OCI-LY1 (cell line): Measurements from ENCODE around the gene TMEM229B.

ENCODE experiments used
- H2AFZ ChIP-seq: fragments of 200-600 bp; sonication (generic), shearing (Covaris generic); 2 replicates; pipeline ENCODE4 v1.6.0; 2014; ENCODE audit warnings: antibody characterized with exemption, mild to moderate bottlenecking, low read length
- H3F3A ChIP-seq: fragments of 200-600 bp; sonication (generic), shearing (Covaris generic); 2 replicates; pipeline ENCODE4 v1.6.0; 2014; ENCODE audit warnings: mild to moderate bottlenecking, antibody characterized with exemption, low read length, moderate library complexity; ENCODE audit not compliant: insufficient read depth
- H3K27ac ChIP-seq: fragments of 200-600 bp; sonication (generic); 2 replicates; pipeline ENCODE4 v1.5.1; 2014; ENCODE audit warnings: low read length, mixed run types, mild to moderate bottlenecking, low read depth; ENCODE audit not compliant: poor library complexity, severe bottlenecking
- H3K27me3 ChIP-seq: fragments of 200-600 bp; sonication (generic); 2 replicates; pipeline ENCODE4 v1.6.0; 2014; ENCODE audit warnings: antibody characterized with exemption, mild to moderate bottlenecking, low read length, moderate library complexity; ENCODE audit not compliant: insufficient read depth
- H3K36me3 ChIP-seq: fragments of 200-600 bp; sonication (generic); 2 replicates; pipeline ENCODE4 v1.6.1; 2014; ENCODE audit warnings: mild to moderate bottlenecking, antibody characterized with exemption, low read length, moderate library complexity, mixed read lengths; ENCODE audit not compliant: insufficient read depth
- H3K4me1 ChIP-seq: fragments of 200-600 bp; sonication (generic); 2 replicates; pipeline ENCODE4 v1.5.1; 2014; ENCODE audit warnings: mild to moderate bottlenecking, low read length, moderate library complexity; ENCODE audit not compliant: insufficient read depth, severe bottlenecking
- H3K4me2 ChIP-seq: fragments of 200-600 bp; sonication (generic), shearing (Covaris generic); 2 replicates; pipeline ENCODE4 v1.6.1; 2014; ENCODE audit warnings: low read length
- H3K4me3 ChIP-seq: fragments of 200-600 bp; sonication (generic); 2 replicates; pipeline ENCODE4 v1.5.1; 2014; ENCODE audit warnings: low read length, low read depth, mild to moderate bottlenecking, mixed read lengths; ENCODE audit not compliant: poor library complexity, severe bottlenecking
- H3K79me2 ChIP-seq: fragments of 200-600 bp; shearing (Covaris generic); 2 replicates; pipeline ENCODE4 v1.6.1; 2016; ENCODE audit warnings: mixed run types, low read length, mixed read lengths; ENCODE audit not compliant: insufficient read depth
- H3K9ac ChIP-seq: fragments of 200-600 bp; sonication (generic), shearing (Covaris generic); 2 replicates; pipeline ENCODE4 v1.6.1; 2014; ENCODE audit warnings: mild to moderate bottlenecking, low read length, mixed read lengths
- H3K9me2 ChIP-seq: fragments of 200-600 bp; sonication (generic), shearing (Covaris generic); 2 replicates; pipeline ENCODE4 v1.6.1; 2014; ENCODE audit warnings: low read depth, mild to moderate bottlenecking, low read length, mixed read lengths
- H3K9me3 ChIP-seq: fragments of 200-600 bp; shearing (Covaris generic); 2 replicates; pipeline ENCODE4 v1.6.1; 2014; ENCODE audit warnings: low read length, mixed read lengths
- H4K20me1 ChIP-seq: fragments of 200-600 bp; sonication (generic), shearing (Covaris generic); 2 replicates; pipeline ENCODE4 v1.6.0; 2016; ENCODE audit warnings: mild to moderate bottlenecking, low read length; ENCODE audit not compliant: insufficient read depth
- EZH2 ChIP-seq: fragments of 200-600 bp; sonication (generic), shearing (Covaris generic); IDR thresholded peaks from 2 replicates; pipeline ENCODE4 v1.8.0; 2017; ENCODE audit warnings: borderline replicate concordance, mixed run types, mild to moderate bottlenecking, antibody characterized with exemption, low read length, moderate library complexity, mixed read lengths
- TF ChIP-seq, protein P1 (sequence below): fragments of 200-600 bp; sonication (generic), shearing (Covaris generic); IDR thresholded peaks from 2 replicates; pipeline ENCODE4 v1.5.1; 2017; ENCODE audit warnings: mild to moderate bottlenecking, antibody characterized with exemption, low read length, moderate library complexity, mixed read lengths

The TMEM229B gene

DNA sequence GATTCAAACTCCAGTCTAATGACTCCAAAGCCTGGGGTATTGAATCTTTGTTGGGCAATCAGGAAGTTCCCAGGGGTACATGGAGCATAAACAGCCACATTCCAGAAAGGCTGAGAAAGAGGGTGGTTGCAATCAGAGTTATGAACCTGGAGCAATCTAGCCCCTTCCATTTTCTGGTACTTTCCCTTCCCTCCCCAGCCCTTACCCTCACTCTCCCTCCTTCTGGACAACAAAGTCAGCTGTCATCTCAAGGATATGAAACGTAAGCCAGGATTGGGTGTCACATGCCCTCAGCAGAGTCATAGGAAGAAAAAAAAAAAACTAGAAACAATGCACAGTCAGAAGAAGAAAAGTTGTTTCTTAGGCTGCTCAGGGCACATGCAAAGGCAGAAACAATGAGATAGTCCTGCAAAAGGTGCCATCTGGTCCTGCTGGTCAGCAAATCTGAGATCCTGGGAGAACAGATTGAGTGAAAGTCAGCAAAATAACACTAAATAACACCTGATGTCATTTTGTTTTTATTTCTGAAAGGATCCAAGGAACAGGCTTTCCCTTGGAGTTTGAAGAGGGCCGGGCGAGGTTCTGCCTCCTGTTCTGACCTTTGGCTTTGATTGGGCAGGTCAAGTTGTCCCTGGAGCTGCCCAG is 27.1 kb downstream of the TMEM229B start:
- TF ChIP-seq EZH2 = no peak
- TF ChIP-seq, protein P1, sequence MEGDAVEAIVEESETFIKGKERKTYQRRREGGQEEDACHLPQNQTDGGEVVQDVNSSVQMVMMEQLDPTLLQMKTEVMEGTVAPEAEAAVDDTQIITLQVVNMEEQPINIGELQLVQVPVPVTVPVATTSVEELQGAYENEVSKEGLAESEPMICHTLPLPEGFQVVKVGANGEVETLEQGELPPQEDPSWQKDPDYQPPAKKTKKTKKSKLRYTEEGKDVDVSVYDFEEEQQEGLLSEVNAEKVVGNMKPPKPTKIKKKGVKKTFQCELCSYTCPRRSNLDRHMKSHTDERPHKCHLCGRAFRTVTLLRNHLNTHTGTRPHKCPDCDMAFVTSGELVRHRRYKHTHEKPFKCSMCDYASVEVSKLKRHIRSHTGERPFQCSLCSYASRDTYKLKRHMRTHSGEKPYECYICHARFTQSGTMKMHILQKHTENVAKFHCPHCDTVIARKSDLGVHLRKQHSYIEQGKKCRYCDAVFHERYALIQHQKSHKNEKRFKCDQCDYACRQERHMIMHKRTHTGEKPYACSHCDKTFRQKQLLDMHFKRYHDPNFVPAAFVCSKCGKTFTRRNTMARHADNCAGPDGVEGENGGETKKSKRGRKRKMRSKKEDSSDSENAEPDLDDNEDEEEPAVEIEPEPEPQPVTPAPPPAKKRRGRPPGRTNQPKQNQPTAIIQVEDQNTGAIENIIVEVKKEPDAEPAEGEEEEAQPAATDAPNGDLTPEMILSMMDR = no peak
- H3K9me3 ChIP-seq = no peaks in the 10 kb centered on the region
- no peaks in the 10 kb centered on the region for H4K20me1 ChIP-seq
- no peak overlapping the region for H3K27ac ChIP-seq
- no peaks in the 10 kb centered on the region for H3K4me1 ChIP-seq
- no peaks in the 10 kb centered on the region for H3K27me3 ChIP-seq
- no peaks in the 10 kb centered on the region for H3K9me2 ChIP-seq
- no peak overlapping the region for H2AFZ ChIP-seq
- no peaks in the 10 kb centered on the region for H3K79me2 ChIP-seq
- no peaks in the 10 kb centered on the region for H3K36me3 ChIP-seq
- no peak overlapping the region for H3K9ac ChIP-seq
- no peak overlapping the region for H3K4me3 ChIP-seq
- no peaks in the 10 kb centered on the region for H3F3A ChIP-seq
- no peak overlapping the region for H3K4me2 ChIP-seq

- Histone ChIP-seq H3K27ac (no peak overlapping the region), H2AFZ (no peak overlapping the region), H3K36me3 (no peaks in the 10 kb centered on the region), H3K9ac (no peak overlapping the region), H3K27me3 (no peaks in the 10 kb centered on the region), H3K9me3 (no peaks in the 10 kb centered on the region), H3K4me3 (no peak overlapping the region), H3K79me2 (no peaks in the 10 kb centered on the region), H3K4me2 (no peak overlapping the region), H3K4me1 (no peaks in the 10 kb centered on the region), H3F3A (no peaks in the 10 kb centered on the region), H3K9me2 (no peaks in the 10 kb centered on the region), H4K20me1 (no peaks in the 10 kb centered on the region)
- TF ChIP-seq EZH2 = no peak
- TF ChIP-seq, protein P1 = no peak
Observed at GRCh38 chr14:67459336-67459735, 29.2 kb downstream of the TMEM229B start.

DNA sequence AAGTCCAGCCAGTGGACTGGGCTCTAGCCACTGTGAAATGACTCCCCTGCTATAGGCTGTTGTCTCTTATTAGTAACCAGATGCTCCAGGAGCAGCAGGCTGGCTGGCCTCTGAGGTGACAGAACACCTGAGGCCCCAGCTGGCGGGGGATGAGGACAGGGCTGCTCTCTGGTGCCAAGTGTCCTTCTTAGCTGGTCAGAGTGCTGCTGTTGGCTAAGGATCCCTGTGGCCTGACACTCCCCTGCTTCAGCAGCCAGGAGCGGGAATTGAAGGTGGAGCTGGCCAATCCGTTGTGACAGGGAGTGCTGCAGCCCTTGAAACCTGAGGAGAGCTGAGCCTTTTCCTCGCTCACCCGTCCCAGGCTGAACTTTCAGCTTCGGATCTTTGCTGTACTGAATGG is 30.7 kb downstream of the TMEM229B start:
- Histone ChIP-seq H3K9me3 (no peaks in the 10 kb centered on the region), H3K4me2 (no peak overlapping the region), H3K4me1 (no peaks in the 10 kb centered on the region), H4K20me1 (no peaks in the 10 kb centered on the region), H3K79me2 (no peaks in the 10 kb centered on the region), H3F3A (no peaks in the 10 kb centered on the region), H3K9me2 (no peaks in the 10 kb centered on the region), H3K9ac (no peak overlapping the region), H3K27me3 (no peaks in the 10 kb centered on the region), H3K27ac (no peak overlapping the region), H2AFZ (no peak overlapping the region), H3K36me3 (no peaks in the 10 kb centered on the region), H3K4me3 (no peak overlapping the region)
- TF ChIP-seq, protein P1 = no peak
- no peak for TF ChIP-seq EZH2
